NCI-H2171 (cell line): ENCODE measurements around the gene COL6A3.
A peak's percentile ranks its signal among the peaks of the same experiment; 100 is the strongest.
"Not testable (repeated sequence)": the region's sequence is repeated elsewhere in the genome, so short reads cannot be mapped to it uniquely, and the experiment has no call there.

Experiments used
- DNase-seq: peaks from one replicate; lab custom pipeline; 2025; lab: John Stamatoyannopoulos, UW

Gene COL6A3

GRCh38 chr2:237315170-237315828 is 98.7 kb downstream of the COL6A3 start:
- DNase-seq: no peak

- DNase-seq: no peak
Measured at GRCh38 chr2:237314681-237315080, 99.3 kb downstream of the COL6A3 start.

DNA sequence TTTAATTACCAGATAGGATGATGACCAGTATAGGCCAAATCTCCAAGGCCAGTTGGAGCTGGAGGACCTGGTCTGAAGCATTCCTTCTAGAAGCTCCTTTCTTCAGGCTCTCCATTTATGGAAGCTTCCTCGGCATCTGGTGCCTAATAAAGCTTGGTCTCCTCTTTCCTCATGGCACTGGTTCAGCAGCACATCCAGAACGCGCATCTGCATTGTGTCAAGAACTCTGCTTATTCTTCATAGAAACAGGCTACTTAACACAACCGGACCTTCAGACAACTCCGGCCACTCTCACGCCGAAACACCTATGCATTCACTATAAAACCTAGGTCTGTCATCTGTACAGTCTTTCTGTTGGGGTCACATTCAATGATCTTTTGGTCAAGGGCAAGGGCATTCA is 99.8 kb downstream of the COL6A3 start:
- no peak for DNase-seq

DNA sequence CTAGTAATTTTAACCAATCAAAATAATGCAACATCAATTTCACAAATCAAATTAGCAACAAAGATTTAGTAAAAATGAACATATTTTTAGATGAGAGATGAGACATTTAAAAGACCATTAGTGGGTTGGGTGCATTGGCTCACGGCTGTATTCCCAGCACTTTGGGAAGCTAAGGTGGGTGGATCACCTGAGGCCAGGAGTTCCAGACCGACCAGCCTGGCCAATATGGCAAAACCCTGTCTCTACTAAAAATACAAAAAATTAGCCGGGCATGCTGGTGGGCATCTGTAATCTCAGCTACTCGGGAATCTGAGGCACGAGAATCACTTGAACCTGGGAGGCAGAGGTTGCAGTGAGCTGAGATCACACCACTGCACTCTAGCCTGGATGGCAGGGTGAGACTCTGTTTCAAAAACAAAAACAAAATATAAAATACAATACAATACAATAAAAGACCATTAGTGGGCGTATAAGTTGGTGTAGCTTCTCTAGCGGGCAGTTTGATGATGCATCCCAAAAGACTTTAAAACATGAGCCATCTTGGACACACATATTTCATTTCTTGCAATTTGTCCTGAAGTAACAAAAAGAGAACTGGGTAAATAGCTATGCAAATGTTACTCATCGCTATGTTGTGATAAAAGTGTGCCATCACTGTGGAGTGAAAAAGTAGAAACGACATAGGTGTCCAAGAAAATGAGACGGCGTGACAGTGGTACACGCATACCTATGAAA is 101.8 kb downstream of the COL6A3 start:
- DNase-seq: no peak

DNA sequence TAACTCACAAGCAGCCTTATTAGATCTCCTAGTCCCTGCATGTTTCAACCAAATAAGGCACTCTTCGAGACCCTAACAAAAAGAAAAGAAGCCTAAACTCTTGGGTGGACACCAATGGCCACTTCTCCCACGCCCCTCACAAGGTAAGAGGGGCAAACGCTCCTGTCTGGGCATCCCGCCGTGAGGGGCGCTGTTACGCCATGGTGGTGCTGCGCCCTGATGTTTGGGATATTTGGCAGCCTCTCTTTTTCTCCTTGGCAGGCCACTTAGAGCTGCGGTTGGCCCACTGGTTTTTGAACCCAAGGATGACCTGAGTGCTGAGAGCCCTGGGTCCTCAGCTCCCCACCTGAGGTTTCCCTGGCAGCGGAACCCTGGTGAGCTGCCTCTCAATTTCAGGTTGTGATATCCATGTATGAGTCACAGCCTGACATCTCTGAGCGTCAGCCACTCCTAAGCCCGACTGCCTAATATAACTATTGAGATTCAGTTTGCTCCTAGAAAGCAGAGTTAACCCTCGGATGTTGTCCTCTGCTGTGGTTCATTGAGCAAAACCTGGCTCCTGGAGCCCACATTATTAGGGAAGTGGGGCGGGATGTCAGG is 103.3 kb downstream of the COL6A3 start:
- no peak for DNase-seq

DNA sequence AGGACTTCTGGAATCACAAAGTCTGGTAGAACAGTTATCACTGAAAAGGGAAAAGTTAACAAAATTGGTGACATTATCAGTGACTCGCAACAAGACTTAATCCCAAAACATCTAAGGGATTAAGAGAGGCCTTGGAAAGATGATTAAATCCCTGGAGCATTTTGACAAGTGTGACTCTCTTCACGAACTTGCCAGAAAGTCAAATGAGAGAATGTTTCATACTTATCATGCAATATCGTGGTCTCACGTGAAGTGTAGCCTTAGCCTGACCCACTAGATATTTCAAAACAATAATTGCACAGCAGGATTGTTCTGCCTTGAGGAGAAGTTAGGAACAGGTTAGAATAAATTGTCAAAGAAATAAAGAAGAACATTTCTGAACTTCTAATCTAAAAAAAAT is 104.5 kb downstream of the COL6A3 start:
- no peak for DNase-seq

- no peak for DNase-seq
Measured at GRCh38 chr2:237309011-237309410, 105.0 kb downstream of the COL6A3 start.

DNA sequence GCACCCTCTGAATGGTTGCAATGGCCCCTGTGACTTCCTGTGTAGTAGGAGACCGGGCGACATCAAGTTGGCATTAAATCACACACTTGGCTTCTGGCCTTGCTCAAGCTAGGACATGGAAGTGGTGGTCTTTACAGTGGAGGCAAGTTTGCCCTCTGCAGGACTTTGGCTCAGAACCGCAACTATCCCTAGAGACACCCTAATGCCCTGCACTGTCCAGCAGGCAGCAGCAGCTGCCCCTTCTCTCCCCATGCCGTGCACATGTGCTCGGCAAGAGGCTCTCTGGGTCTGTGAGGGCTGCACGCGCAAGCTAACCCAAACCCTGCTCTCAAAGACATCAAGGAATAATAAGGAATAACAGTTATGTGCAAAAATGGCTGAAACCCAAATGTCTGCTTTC is 106.5 kb downstream of the COL6A3 start:
- DNase-seq: no peak

GRCh38 chr2:237306787-237307170 is 107.2 kb downstream of the COL6A3 start:
- no peak for DNase-seq

DNA sequence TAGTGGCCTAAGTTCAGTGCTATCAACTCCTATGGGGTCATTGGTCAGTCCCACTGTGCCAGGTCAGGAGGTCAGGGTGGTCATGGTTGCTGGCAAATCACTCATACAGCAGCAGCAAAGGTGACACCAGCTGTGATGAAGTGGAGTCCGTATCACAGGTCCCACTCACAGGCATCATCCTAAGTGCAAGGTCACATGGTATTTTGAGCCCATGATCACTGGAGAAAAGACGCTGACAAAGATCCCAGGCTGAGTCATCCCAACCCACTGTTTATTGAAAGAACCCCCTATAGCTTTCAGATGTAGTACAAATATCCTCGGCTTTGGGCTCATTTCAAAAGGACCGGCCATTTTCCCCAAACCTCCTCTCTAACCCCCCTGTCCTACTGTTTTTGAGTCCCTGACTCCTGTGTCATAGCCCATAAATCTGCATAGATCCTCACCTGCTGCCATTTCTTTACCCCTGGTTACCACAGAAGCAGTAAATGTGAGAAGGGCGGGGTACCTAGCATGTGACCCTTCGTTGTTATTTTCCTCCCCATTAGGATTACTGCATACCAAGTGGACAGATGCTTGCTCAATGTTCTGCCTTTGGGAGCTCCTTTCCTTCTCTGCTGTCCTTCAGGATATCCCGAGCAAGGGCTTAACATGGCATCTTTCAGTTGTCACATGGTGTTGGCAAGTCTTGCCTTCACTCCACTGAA is 107.7 kb downstream of the COL6A3 start:
- no peak for DNase-seq

GRCh38 chr2:237305579-237305978 is 108.4 kb downstream of the COL6A3 start:
- DNase-seq: no peak

DNA sequence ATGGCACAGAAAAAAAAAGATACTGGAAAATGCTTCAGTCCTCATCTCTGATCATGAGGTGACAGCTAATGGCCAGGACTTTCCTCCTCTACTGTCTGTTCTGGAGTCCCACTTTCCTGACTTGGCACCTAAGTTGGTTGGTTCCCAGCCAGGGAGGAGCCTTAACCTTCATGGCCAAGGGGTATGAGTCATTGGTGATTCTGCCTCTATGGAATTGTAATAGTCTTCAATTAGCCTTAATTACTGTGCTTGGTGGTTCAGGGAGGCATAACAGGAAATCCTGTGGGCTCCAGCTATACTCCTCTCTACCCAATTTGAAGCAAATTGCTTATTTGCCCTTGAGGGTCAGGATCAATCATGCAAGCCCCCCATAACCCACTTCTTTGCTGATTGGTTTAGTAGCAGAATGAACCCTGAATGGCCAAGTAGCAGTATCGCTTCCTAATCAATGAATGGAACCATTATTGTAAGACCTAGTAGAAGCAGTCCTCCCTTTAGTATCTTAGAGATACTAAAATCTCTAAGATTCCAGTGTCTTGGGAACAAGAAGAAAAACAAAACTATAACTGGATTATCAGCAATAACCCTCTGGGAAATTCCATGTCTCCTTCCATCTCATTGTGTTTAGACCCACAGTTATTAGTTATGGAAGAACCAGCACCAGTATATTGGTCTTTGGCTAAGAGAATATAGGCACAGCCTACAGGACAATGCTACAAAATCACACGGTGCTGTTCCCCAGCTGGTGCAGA is 109.0 kb downstream of the COL6A3 start:
- DNase-seq: no peak

DNA sequence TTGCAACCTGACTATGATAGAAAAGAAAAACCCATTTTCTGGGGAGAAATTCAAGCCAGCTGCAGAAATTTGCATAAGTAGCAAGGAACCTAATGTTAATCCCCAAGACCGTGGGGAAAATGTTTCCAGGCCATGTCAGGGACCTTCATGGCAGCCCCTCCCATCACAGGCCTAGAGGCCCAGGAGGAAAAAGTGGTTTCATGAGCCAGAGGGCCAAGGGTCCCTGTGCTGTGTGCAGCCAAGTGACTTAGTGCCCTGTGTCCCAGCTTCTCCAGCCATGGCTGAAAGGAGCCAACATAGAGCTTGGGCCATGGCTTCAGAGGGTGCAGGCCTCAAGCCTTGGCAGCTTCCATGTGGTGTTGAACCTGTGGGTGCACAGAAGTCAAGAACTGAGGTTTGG is 110.7 kb downstream of the COL6A3 start:
- not testable (repeated sequence) for DNase-seq

DNA sequence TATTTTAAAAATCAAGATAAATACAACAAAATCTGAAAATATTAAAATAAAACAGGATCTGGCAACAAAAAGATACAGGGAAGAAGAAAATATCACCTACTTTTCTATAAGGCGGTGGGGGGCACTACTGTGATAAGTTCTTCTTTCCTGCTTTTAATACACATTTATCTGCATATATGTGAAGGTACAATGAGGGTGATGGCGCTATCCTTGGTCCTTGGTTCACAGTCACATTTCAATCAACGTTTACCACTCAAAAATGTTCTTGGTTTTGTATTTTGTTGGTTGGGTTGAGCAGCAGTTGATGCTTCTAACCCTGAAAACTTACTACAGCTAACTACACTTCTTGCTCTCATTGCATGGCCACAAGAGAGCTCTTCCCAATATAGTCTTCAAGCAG is 112.4 kb downstream of the COL6A3 start:
- no peak for DNase-seq

- DNase-seq: no peak
Measured at GRCh38 chr2:237300739-237301138, 113.2 kb downstream of the COL6A3 start.

DNA sequence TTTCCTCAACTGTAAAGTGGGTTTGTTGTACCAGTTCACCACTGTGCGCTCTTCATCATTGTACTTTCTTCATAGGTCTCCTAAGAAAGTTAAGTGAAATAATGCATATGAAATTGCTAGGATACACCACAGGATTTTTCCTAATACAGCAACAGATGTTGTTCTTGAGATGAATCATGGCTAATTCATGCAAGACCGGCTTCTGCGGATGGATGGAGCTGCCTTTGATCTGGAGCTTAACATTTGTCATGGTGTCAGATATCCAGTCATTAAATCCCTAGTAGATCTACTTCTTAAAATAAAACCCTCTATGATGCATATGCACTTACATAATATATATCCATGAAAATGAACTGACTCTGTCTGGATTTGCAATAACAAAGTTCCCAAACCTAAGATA is 114.1 kb downstream of the COL6A3 start:
- peak; percentile 56 for DNase-seq

- no peak for DNase-seq
Measured at GRCh38 chr2:237298151-237299118, 115.5 kb downstream of the COL6A3 start.

GRCh38 chr2:237297421-237298150 is 116.4 kb downstream of the COL6A3 start:
- no peak for DNase-seq

DNA sequence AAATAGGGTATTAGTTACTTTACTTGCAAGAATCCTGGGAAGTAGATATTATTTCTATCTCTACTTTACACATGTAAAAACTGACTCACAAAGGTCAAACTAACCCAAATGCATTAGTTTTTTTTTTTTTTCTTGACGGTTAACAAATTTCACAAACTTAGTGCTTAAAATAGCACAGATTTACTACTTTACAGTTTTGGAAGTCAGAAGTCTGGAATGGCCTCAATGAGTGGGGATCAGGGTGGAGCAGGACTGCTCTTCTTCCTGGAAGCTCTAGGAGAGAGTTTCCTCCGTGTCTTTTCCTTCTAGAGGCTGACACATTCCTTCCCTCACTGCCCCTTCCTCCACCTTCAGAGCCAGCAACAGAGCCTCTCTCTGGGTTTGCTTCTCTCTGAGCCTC is 117.2 kb downstream of the COL6A3 start:
- no peak for DNase-seq

DNA sequence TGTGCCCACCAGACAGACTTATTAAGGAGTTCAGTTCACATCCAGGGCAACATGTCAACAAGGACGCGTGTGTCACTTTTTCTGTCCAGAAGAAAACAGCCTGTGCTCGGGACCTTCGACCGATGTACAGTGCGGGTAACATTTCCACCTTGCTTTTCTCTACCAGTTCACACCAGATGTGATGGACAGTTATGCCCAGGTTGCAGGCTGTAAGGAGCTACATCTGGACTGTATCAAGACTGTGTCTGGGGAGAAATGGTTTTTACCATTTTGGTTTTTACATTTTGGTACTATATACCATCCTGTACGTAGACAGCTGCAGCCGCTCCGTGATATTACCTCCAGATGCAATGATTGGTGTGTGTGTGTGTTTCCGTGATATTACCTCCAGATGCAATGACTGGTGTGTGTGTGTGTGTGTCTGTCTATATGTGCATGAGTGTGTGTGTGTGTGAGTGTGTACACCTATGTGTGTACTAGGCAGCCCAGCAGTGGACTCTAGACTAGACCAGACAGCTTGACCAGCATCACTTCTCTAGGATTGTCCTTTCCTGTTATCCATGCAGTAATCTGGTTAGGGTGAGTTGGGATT is 118.0 kb downstream of the COL6A3 start:
- DNase-seq: no peak
